NCI-H1436 (cell line): Measurements from ENCODE around the gene SMIM36.
A peak's percentile ranks its signal among the peaks of the same experiment; 100 is the strongest.
"Not testable (repeated sequence)": the region's sequence is repeated elsewhere in the genome, so short reads cannot be mapped to it uniquely, and the experiment has no call there.

ENCODE experiments used
- DNase-seq: peaks from one replicate; lab custom pipeline; 2025; lab: John Stamatoyannopoulos, UW

SMIM36 gene

DNA sequence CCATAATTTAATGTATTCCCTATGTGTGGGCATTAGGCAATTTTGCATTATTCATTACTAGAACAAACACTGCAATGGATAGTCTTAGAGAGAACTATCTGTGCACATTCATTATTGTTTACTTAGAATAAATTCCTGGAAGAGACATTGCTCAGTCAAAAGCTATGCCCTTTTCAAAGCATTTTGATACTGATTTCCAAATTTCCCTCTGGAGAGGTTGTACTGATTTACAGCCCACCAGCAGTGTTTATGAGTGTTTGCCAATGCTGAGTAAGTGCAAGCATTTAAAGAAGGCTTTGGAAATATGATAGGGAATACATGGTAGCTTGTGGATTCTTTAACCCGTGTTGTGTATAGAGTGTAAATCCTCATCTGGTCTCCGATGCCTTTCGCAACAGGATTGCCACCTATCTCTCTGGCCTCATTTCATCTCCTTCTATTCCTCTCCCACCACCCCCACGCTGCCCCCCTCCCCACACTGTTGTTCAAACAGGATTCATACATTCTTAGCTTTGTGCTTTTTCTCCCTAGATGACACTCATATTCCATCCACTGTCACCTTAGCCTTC lies 56.3 kb downstream of the SMIM36 start:
- DNase-seq, result no peak

DNA sequence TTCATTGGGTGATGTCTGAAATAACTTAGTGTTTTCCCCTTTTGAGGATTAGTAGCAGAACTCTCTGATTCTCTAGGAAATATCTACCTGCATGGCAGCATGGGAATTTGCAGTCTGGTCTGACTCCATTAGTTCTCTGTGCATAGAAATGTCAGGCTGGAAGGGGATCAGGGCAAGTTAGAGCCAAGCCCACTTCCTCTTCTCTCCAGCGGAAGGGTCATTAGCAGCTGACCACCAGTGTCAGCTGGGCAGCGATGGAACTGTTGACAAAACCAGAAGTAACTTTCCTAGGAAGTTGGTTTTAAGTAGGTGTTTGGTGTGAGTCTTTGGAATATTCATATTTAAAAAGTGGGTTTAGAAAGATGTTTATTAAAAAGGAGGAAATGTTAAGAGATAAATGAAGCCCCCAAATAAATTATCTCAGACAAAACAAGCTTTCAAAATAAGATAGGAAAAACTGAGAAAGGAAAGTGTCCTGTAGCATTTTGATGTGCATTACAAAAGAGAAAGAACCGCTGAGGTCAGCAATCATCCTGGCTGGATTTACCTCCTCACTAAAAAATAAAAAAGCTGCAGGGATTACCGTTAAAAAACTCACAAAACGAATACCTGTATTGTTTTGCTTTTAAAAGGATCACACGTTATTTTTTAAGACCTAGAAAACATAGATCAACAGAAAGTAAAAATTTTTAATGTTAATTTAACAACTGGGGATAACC lies 57.3 kb downstream of the SMIM36 start:
- DNase-seq, result no peak

DNA sequence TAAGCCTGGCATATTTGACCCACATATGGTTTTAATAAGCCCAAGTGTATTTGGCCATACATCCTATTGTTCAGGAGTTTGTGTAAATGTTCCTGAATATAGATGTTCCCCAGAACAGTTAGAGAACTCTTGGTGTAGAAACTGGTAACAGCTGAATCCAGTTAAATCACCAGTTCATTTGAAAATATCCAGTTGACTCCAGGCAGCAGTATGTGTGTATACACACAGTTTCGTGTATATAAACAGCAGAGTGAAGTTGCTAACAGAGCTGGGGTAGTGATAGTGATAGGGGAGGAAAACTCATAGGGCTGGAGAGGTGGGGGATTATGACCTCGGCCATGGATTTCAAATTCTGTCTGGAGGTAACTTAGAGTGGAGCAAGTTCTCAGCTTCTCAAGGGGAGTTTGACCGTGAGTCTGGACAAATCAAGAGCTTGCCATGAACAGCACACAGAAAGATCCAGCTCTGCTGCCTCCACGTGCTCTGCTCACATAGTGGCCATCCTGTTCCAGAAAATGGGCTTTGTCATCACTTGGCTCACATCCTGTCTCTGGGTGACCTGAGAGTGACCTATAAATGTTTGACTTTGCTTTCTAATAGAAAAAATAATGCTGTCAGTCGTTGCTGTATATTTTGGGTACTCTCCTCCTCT lies 59.0 kb downstream of the SMIM36 start:
- DNase-seq, result no peak

DNA sequence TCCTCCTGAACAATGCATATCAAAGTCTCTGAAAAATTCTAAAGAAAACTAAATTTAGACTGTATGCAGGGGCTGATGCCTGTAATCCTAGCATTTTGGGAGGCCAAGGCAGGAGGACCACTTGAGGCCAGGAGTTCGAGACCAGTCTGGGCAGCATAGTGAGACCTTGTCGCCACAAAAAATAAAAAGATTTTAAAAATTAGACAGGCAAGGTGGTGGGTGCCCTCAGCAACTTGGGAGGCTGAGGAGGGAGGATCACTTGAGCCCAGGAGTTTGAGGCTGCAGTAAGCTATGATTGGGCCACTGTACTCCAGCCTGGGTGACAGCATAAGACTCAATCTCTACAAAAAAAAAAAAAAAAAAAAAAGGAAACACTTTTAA lies 59.5 kb downstream of the SMIM36 start:
- DNase-seq, result no peak

DNA sequence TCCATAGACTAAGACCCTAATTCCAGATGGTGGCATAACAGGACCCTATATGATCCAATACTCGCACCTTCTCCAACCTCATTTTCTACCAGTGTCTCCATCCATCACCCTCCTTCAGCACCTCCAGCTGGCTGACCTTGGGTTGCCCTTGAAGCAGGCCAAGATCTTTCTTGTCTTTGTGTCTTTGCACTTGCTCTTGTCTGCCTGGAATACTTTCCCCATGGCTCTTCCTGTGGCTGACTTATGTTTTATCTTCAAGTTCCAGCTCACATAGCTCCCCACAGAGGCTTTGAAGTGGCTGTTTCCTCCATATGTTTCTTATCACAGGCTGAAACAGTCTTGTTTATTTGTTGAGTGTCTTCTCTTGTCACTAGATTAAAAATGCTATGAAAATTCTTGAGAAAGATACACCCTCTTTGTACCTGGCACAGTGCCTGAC lies 60.0 kb downstream of the SMIM36 start:
- no peak for DNase-seq

DNA sequence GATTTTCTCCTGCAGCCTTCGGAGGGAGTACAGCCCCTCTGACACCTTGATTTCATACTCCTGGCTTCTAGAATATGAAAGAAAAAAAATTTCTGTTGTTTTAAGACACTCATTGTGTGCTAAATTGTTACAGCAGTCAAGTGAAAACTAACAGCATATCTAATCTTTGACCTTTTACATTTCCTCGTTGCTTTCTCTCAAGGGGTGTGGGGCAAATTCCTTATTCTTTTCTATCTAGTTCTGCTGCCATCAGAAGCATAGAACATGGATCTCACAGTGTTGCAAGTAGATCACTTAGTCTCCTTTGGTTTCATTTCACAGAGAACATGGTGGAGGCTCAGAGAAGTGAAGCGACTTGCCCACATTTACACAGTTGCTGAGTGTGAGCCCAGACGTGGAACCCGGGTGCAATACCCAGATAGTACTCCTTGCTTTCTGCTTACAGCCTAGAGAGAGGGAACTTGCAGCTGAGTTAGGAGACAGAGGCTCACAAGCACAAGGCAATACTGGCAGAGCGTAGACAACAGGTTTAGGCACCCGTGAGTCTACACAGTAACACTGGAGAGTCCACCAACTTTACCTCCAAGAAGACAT lies 60.9 kb downstream of the SMIM36 start:
- DNase-seq, result no peak

DNA sequence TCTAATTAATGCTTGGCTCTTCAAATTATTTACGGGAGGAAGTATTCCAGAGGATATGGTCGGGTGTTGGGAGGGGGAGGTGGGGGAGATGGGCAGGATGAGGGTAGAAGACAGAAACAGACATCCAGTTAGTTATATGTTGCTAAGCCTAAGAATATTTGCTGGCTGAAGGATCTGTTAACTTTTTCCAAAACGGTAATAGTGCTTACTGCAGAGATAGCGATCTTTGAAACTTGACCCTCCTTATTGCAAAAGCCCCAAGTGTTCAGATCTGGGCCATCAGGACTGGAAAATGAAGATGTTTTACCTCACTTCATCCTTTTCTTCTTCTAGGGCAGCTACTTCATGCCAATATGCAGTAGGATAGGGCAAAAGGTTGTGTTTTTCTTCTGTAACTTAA lies 62.6 kb downstream of the SMIM36 start:
- no peak for DNase-seq

DNA sequence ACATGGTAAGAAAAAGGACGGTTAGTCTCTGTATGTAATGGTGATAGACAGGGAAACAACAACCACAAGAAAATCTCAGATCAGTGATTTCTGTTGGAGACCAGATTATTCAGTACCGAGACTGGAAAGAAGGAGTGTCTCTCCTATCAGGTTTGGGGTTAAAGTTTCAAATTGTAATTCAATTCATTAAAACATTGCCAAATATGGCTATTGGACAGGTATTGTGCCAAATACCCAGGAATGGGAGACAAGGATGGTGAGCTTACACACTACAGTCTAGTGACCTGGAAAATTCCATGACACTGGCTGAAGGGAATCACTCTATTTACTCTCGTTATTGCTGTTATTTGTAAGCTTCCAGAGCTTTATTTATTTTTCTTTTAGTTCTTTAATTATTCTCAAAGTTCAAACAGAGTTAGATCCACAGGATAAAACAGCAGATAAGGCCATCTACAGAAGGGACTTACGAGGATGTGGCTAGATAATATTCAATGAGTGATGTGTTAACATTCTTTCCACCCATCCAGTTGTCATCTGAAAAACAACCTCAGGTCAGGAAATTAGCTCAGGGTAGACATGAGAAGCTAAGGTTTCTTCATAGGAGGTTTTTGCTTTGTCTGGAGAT lies 64.6 kb downstream of the SMIM36 start:
- no peak for DNase-seq

DNA sequence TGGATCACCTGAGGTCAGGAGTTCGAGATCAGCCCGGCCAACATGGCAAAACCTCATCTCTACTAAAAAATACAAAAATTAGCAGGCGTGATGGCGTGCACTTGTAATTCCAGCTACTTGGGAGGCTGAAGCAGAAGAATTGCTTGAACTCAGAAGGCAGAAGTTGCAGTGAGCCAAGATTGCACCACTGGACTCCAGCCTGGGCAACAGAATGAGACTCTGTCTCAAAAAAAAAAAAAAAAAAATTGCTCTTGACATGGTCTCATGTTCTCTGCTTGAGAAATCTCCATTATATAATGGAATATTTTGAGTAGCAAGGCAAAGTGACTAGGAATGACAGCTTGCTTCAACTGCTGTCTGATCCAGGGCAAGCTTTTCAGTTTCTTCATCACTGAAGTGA lies 65.2 kb downstream of the SMIM36 start:
- DNase-seq, result not testable (repeated sequence)

DNA sequence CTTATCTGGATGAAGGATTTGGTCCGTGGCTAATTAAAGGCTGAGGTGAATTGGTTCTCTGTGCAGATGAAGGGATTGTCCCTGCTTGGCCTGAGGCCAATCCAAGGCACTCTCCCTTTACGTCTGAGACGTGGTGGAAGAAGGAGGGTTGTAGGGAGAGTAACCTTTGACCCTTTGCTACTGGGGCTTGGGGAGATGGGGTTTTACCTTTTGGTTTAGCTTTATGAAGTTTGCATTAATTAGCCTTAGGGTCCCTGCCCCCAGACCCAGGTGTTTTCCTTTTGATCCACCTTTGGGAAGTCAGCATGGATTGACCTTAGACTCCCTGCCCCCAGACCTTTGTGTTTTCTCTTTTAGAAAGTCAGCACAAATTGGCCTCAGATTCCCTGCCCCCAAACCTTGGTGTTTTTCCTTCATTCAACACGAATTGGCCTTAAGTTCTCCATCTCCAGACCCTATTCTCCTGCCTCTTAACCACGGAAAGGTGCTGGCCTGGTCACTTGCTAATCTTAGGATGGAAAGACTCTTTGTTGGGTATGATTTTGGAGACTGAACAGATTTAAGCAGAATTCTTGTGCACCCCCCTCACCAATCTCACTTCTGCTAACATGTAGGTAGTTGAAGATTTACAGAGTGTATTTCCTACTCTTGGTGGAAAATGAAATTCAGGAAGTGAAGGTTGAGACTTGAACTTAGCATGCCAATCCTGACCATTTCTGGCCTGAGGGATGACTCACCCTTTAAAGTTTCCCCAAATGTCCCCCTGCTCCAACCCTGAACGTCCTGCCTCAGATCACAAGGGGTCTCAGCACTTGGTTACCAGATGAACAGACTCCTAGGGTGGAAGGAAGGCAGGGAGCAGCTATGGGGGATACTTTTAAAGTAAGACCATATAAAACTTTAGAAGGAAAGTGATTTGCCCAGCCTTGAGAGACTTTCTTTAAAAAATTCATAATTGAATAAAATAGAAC lies 66.5 kb downstream of the SMIM36 start:
- no peak for DNase-seq

DNA sequence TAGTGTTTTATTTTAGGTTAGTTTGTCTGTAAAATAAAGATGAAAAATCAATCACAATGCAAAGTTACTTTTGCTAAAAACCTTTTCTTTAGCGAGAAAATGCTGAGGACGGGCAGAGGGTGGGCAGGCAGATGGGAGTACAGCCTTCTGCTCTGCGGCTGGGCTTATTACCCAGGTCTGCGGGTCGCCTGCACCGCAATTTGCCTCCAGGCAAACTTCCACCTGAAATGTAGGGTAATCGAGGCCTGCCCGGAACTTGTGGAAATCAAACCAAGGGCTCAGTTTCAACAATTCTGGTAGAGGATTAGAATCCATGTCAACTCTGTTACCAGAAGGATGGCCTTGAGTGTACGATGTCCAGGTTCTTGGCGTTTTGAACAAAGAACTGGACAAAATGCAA lies 67.3 kb downstream of the SMIM36 start:
- no peak for DNase-seq

DNA sequence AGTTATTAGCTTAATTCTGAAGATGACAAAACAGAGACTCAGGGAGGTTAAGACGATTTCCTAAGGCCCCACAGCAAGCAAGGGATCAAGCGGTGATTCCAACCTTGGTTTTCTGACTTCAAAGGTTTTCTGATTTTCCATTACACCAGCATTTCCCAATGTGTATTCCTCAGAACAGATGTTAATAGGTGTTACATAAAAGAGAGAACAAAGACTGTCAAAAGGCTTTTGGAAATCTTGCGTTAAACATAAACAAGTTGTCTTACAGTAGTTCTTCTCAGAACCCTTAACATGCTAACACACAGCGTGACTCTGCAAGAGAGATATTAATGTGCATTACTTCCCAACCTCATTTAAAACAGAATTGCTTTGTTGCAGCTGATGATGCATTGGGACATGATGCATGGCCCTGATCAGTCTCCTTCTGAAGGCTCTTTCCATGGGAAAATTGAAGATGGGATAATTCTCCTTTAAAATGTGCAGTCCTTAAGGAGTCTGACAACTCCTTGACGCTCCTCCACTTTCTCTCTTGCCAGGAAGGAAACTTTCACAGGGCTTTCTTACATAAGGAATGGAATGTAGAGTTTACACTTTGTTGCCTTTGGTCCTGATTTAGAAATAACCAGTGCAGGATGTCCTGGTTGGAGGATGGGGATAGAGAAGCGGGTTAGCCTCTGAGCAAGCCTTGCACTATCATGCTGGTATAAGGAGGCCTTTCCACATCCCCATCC lies 68.1 kb downstream of the SMIM36 start:
- no peak for DNase-seq

DNA sequence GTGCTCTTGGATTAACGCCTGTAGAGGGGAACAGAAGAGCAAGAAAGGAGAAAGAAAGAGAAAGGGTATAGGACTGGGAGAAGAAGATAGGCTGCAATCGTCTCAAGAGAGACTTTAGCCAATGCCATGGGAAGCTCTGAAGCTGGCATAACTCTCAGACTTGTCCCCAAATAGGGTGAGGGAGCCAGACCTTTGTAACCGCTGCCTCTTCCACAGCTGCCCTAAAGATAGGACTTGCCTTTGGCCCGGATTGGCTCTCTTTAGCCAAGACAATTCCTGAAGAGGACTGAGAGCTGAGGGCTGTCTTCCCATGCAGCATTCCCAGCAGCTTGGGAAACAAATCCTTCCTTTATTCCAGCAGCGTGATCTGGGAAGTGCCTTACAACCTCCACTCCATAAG lies 68.8 kb downstream of the SMIM36 start:
- no peak for DNase-seq

DNA sequence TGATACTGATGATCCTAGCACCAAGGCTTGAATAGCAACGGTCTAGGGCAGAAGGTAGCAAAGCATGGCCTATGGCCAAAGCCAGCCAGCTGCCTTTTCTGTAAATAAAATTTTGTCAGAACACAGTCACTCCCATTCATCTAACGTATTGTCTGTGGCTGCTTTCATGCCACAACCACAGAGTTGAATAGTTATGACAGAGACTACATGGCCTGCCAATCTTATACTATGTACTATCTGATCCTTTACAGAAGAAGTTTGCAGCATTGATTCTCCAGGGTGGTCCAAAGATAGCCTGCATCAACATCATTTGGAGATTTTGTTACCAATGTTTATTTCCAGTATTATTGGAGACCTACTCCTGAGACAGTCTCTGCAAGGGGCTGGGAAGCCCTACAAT lies 69.7 kb downstream of the SMIM36 start:
- no peak for DNase-seq

DNA sequence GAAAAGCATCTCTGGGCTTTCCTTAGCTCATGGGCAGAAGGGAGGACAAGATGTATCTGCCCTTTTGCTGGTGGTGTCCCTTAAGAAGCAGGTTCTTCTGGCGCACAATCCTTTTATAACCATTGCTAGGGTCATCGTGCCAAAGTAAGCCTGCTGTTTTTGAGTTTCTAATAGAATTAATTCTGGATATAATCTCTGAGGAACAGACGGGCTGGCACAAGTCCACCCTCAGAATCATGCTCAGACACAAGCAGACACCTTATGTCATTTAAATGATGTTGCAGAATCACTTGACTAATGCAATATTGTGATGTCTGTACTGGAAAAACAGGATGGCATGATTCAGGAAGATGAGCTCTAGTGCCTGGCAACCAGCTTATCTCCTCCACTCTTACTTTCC lies 70.9 kb downstream of the SMIM36 start:
- no peak for DNase-seq

DNA sequence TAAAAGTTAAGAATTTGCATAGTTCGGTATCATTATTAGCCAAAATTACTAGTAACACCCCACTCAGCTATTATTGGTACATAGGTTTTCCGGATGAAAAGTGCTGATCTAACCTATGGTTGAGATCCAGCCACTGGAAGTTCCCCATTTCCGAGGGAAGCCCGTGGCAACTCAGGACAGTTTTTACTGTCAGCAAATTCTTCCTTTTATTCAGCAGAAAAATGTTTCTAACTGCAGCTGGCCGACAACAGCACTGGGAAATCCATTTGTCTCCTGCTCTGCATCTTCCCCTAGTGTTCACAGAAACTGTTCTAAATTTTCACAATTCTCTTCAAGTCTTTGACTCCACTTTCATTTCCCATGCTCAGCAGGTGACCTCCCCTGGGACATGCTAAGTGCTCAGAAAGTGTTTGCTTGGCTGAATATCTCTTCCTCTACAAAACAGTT lies 74.1 kb downstream of the SMIM36 start:
- DNase-seq, result peak; percentile 64

DNA sequence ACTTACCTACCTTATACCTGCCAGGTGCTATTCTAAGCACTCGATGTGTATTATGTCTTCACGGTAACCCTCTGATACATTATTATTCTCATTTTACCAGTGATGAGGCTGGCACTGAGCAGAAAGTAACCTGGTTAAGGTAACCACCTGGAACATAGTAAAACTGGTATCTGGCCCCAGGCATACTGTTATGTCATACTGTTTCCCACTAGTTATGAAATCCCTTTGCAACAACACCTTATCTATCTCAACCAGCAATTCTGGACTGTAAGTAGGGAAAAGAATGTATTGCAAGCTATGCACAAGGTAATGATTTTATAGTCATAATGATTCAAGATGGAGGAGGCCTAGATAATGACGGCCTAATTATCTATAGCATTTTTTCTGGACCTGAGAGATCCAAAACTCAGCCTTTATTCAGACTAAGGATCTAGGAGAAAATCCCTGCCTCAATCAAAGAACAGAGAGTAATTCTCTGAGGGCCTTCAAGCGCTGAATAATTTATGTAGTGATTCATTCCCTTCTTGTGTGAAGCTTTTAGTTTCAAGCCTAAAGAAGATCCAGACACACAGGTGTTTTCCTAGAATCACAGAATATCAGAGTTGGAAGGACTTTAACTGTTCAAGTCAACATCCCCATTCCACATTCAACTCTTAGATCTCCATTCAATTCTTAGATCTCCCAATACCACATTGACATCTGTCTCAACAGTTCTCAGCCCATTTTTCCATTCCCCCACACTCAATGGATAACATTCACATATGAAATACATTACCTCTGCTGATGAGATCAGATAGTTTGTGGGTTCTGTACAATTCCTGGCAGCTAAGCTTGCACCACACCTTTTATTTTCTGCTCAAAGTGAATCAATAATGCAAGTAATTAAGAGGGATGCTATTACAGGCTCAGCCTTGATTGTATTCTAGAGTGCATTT lies 74.8 kb downstream of the SMIM36 start:
- DNase-seq, result no peak

DNA sequence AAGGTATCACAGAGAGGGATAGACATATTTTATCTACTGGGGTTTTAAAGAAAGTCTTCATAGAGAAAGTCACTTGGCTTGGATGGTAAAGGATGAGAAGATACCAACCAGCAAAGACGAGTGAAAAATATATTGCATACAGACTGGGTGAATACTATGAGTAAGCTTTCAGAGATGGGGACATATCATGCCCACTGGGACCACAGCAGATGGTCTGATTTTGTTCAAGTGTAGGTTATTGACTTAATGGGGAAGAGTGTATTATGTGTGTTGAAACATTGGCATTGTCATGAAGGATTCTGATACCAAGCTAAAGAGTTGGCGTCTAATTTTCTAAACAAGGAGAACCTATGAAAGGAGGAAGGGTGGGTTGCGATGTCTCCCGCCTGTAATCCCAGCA lies 75.8 kb downstream of the SMIM36 start:
- no peak for DNase-seq

DNA sequence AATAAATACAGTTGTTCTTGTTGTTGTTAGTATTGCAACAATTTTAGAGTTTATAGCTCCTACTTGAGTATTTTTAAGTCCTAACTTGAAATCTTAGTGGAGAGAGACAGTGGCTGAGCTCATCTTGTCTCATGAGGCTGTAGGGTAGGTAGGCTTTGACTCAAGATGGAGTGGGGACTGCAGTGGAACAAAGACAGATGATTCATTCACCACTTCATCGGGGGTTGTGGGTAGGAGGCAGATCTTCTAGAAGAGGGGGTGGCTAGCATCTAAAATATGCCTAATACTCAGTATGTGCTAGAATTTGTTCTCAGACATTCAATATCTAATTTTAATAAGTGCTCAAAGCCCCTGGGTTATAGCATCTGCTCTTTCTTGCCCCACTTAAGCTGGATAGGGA lies 76.5 kb downstream of the SMIM36 start:
- no peak for DNase-seq
